ENCODE results near the gene HDDC2. TPM values are rescaled to one million over a fixed set of nuclear protein-coding genes. Genes with fewer than 3 reads are reported as not detected.

Gene HDDC2
- total and polyA plus RNA-seq, 3 experiments from 2014 or later: 99.9 to 108 (median 105) TPM

Other genes with a start within 250 kb of the HDDC2 start
- gene TPD52L1, start 148.2 kb downstream of the HDDC2 start, total RNA-seq: not detected
- 0.18 TPM for gene TPD52L1, start 148.2 kb downstream of the HDDC2 start, polyA plus RNA-seq